GM12873 (cell line): Measurements from ENCODE around the gene RSL1D1.

Source experiments
- CTCF ChIP-seq: IDR thresholded peaks from 2 replicates; pipeline ENCODE4 v1.5.1; 2012; ENCODE audit warnings: low read depth, mild to moderate bottlenecking, moderate library complexity, low read length, control low read depth; ENCODE audit not compliant: insufficient read depth; ENCODE audit errors: missing control alignments

RSL1D1 gene

DNA sequence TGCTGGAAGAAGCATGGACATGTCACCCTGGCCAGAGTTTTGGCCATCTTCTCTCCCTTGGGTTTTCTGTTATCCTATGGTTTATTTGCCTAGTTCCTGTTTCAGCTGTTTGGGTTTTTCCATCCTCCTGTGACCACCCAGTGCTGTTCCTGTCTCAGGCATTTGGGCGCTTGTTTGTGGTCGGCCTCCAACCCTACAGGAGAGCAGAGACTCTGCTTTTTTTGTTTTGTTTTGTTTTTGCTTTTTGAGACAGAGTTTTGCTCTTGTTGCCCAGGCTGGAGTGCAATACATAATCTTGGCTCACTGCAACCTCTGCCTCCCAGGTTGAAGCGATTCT lies 51.0 kb downstream of the RSL1D1 start:
- no peak for TF ChIP-seq CTCF

- TF ChIP-seq CTCF, result no peak
These were observed 51.6 kb downstream of the RSL1D1 start for GRCh38 chr16:11799509-11800381.

DNA sequence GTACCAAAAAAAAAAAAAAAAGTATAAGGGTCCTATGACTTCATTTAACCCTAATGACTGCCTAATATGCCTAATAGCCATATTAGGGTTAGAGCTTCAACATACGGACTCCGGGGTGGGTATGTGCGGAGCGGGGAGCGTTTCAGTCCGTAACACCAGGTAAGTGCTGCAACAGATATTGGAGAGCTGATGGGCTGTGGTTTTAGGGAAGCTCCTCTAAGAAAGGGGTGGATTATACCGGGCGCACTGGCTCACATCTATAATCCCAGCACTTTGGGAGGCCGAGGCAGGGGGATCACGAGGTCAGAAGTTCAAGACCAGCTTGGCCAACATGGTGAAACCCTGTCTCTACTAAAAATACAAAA lies 52.3 kb downstream of the RSL1D1 start:
- no peak for TF ChIP-seq CTCF

GRCh38 chr16:11797957-11798299 lies 53.4 kb downstream of the RSL1D1 start:
- TF ChIP-seq CTCF, result no peak

GRCh38 chr16:11797166-11797956 lies 54.0 kb downstream of the RSL1D1 start, which contains the start of gene ZC3H7A:
TSS of gene ZC3H7A (minus strand) at chr16:11797258. CDS start at chr16:11782354, 14,904 bp downstream.
- TF ChIP-seq CTCF, result peak; percentile 64

DNA sequence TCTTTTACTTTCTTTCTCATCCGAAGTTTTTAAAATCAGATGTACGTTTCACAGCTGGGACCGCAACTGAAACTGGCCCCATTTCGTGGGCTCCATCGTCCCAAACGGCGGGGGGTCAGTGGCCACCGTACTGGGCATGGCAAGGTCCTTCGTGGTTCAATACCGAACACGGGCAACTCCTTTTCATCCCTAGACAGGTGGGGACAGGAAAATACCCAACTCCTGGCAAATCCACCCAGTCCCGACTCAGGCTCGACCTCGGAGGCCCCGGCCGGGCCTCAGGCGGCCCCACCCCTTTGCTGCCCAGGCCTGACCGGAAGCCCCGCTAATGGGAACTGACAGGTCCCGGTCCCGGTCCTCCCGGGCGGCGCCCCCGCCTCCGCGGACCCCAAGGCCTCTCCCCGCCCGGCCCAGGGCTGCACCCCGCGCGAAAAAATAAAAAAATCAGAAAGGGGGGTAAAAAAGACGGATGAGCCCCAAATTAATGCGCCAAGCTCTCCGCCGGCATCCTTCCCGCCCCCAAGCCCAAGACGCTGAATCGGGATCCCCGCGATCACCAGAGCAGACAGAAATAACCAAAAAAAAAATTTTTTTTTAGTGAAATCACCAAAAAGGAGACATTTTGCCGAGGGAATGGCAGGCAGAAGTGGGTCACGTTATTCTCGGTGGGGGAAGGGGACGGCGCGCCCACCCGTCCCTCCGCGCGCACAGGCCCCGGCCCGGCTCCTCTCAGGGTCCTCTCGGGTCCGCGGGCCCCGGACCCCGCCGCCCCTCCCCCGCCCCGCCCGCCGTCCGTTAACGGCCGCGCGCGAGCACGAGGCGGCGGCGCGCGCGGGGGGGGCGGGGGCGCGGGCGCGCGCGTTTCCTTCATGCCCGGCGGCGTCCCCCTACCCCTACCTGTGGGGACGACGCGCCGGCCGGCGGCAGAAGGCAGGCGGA lies 54.8 kb downstream of the RSL1D1 start:
- no peak for TF ChIP-seq CTCF

GRCh38 chr16:11795887-11796226 lies 55.5 kb downstream of the RSL1D1 start:
- no peak for TF ChIP-seq CTCF
